Stimulated activated CD8-positive, alpha-beta memory T cell treated with anti-CD3 and anti-CD28 coated beads, Interleukin-2, amount 100 ng/mL, for 48 hours (primary cell): ENCODE results near the gene SLC16A8.
"Not testable (repeated sequence)": the region's sequence is repeated elsewhere in the genome, so short reads cannot be mapped to it uniquely, and the experiment has no call there.

ENCODE experiments used
- DNase-seq, 2 donors: peaks; one replicate each; pipeline ENCODE4 v3.0.0-alpha.2; 2020; ENCODE audit warnings: low read depth in 2 of 2

Gene SLC16A8

GRCh38 chr22:38043151-38044039 is 40.6 kb downstream of the SLC16A8 start:
- DNase-seq, result no peak

- no peak for DNase-seq
Measured at GRCh38 chr22:38042488-38042790, 41.5 kb downstream of the SLC16A8 start.

- DNase-seq, result no peak
Measured at GRCh38 chr22:38041760-38042487, 42.1 kb downstream of the SLC16A8 start.

- DNase-seq, result no peak
Measured at GRCh38 chr22:38040953-38041759, 42.8 kb downstream of the SLC16A8 start.

- DNase-seq, result no peak
Measured at GRCh38 chr22:38038890-38039812, 44.8 kb downstream of the SLC16A8 start.

GRCh38 chr22:38038426-38038825 is 45.6 kb downstream of the SLC16A8 start:
- DNase-seq, result no peak

- not testable (repeated sequence) for DNase-seq
Measured at GRCh38 chr22:38037367-38038150, 46.4 kb downstream of the SLC16A8 start.

GRCh38 chr22:38036392-38037062 is 47.5 kb downstream of the SLC16A8 start:
- no peak for DNase-seq

GRCh38 chr22:38035530-38035885 is 48.5 kb downstream of the SLC16A8 start:
- no peak for DNase-seq

- DNase-seq, result no peak
Measured at GRCh38 chr22:38034884-38035529, 49.0 kb downstream of the SLC16A8 start.

GRCh38 chr22:38034278-38034882 is 49.6 kb downstream of the SLC16A8 start:
- no peak for DNase-seq

- DNase-seq, result no peak
Measured at GRCh38 chr22:38033522-38034277, 50.3 kb downstream of the SLC16A8 start.

- DNase-seq, result no peak
Measured at GRCh38 chr22:38032681-38033521, 51.1 kb downstream of the SLC16A8 start.

- no peak for DNase-seq
Measured at GRCh38 chr22:38031491-38031890, 52.5 kb downstream of the SLC16A8 start.

GRCh38 chr22:38030311-38031133 is 53.5 kb downstream of the SLC16A8 start:
- no peak for DNase-seq

- no peak for DNase-seq
Measured at GRCh38 chr22:38029901-38030300, 54.1 kb downstream of the SLC16A8 start.
